Epithelial cell of umbilical artery (primary cell): Measurements from ENCODE around the gene ADAM19. TPM values are rescaled to one million over a fixed set of nuclear protein-coding genes. Genes with fewer than 3 reads are reported as not detected.

ENCODE experiments used
- total RNA-seq: library from RNA; depleted of rRNA; stranded (reverse); fragments of >200 nt; gene quantifications from 2 replicates; pipeline ENCODE4 v1.2.3, GENCODE V29; 2014

ADAM19 gene, protein sequence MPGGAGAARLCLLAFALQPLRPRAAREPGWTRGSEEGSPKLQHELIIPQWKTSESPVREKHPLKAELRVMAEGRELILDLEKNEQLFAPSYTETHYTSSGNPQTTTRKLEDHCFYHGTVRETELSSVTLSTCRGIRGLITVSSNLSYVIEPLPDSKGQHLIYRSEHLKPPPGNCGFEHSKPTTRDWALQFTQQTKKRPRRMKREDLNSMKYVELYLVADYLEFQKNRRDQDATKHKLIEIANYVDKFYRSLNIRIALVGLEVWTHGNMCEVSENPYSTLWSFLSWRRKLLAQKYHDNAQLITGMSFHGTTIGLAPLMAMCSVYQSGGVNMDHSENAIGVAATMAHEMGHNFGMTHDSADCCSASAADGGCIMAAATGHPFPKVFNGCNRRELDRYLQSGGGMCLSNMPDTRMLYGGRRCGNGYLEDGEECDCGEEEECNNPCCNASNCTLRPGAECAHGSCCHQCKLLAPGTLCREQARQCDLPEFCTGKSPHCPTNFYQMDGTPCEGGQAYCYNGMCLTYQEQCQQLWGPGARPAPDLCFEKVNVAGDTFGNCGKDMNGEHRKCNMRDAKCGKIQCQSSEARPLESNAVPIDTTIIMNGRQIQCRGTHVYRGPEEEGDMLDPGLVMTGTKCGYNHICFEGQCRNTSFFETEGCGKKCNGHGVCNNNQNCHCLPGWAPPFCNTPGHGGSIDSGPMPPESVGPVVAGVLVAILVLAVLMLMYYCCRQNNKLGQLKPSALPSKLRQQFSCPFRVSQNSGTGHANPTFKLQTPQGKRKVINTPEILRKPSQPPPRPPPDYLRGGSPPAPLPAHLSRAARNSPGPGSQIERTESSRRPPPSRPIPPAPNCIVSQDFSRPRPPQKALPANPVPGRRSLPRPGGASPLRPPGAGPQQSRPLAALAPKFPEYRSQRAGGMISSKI
- total RNA-seq, result 23.3 and 35.1 TPM in 2 replicates

DNA sequence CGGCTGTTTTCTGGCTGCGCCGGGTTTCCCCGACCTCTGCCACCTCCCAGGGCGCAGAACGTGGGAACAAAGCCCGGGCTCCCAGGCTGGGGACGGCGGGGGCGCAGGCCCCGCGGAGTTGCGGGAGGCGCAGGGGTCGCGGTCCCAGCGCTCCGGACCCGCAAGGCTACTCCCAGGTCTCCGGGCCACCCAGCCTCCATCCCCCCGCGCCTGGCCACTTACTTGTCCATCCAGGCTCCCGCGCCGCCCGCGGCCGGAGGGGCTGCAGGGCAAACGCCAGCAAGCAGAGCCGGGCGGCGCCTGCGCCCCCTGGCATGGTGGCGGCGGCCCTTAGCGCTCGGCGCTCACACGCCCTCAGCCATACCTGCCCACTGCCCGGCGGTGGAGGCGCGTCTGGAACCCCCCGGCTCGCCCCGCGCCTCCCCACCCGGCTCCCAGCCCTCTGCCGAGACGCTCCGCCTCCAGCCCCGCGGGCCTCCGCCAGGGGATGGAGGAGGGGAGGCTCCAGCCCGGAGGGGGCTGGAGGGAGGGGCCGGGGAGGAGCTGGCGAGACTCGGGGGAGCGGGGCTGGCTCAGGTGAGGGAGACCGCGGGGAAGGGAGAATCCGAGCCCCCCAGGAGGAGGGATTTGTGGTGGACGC, at the start of gene ADAM19:
Gene ADAM19 (minus strand): TSS at position 395 of the 640 bp plus-strand sequence. CDS start 79 bp downstream, at position 316.

DNA sequence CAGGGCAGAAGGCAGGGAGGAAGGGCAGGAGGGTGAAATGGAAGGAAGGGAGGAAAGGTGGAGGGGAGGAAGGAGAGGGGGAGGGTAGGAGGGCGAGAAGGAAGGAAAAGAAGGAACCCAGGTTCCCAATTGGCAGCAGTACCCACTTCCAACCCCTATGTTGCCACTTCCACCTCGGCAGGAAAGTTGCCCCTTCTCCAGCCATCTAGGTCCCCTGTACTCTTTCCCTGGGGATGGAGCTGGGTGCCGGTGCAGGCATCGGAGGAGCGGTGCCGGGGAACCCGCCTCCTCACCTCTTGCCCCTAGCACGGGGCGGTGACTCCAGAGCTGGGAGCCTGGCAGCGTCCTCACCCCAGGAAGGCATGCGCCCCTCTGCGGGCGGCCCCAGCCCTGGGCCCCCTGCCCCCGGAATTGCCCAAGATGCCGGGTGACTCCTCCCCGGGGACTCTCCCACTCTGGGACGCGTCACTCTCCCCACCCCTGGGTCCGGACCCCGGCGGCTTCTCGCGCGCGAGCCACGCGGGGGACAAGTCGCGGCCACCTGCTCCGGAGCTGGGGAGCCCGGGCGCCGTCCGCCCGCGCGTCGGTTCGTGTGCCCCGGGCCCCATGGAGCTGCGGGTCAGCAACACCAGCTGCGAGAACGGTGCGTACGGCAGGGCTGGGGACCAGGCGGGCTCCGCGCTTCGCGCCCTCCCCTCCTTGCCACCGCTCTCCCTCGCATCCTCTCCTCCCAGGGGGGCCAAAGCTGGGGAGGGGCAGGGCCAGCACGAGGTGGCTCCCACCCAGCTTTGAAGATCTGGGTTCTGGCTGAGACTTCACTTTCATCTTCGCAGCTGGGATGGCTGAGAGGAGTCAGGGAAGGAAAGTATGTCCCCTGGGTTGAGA, 115.6 kb downstream of the ADAM19 start, which contains the start of gene NIPAL4:
Gene NIPAL4 (plus strand): TSS at position 499 of the 885 bp plus-strand sequence. CDS start 108 bp downstream, at position 607.

Other genes starting within 250 kb of the ADAM19 start
- gene NIPAL4, start 115.6 kb downstream of the ADAM19 start, total RNA-seq, result not detected in 2 replicates
- gene SOX30, start 76.7 kb upstream of the ADAM19 start, total RNA-seq, result not detected in 2 replicates
- not detected in 2 replicates for gene C5orf52, start 95.8 kb upstream of the ADAM19 start, total RNA-seq
- gene THG1L, start 155.6 kb upstream of the ADAM19 start, total RNA-seq, result 6.5 and 8.4 TPM in 2 replicates
- 9.4 and 10.2 TPM in 2 replicates for gene LSM11, start 167.9 kb upstream of the ADAM19 start, total RNA-seq